GM23338 (cell line): ENCODE measurements around the gene COX20. TPM values are rescaled to one million over a fixed set of nuclear protein-coding genes. Genes with fewer than 3 reads are reported as not detected.

Experiments used
- ATAC-seq: fragments of 200-7000 bp; cut with Tn5 transposase; 3 replicates; pipeline ENCODE4 v1.9.1; 2020
- DNase-seq: peaks from one replicate; pipeline ENCODE4 v3.0.0-alpha.2; 2015; ENCODE audit warnings: low spot score
- H2AFZ ChIP-seq: fragments of 200-600 bp; sonication (generic); 2 replicates; pipeline ENCODE4 v1.8.0; 2016; ENCODE audit warnings: antibody characterized with exemption, mild to moderate bottlenecking, moderate library complexity
- H3F3A ChIP-seq: fragments of 200-600 bp; sonication (generic); replicated peaks from 2 replicates; pipeline ENCODE4 v1.8.0; 2017; ENCODE audit warnings: antibody characterized with exemption, mixed run types, low read depth
- H3K27ac ChIP-seq: fragments of 200-600 bp; sonication (generic); 2 replicates; pipeline ENCODE4 v1.6.1; 2016; ENCODE audit warnings: low read depth
- H3K27me3 ChIP-seq: fragments of 200-600 bp; sonication (generic); 2 replicates; pipeline ENCODE4 v1.8.0; 2016; ENCODE audit warnings: mild to moderate bottlenecking, mixed run types, moderate library complexity; ENCODE audit not compliant: insufficient read depth
- H3K36me3 ChIP-seq: fragments of 200-600 bp; sonication (generic); 2 replicates; pipeline ENCODE4 v1.8.0; 2016; ENCODE audit warnings: mild to moderate bottlenecking; ENCODE audit not compliant: insufficient read depth
- H3K4me1 ChIP-seq: fragments of 200-600 bp; sonication (generic); 2 replicates; pipeline ENCODE4 v1.8.0; 2016; ENCODE audit warnings: mild to moderate bottlenecking, moderate library complexity; ENCODE audit not compliant: insufficient read depth
- H3K4me2 ChIP-seq: fragments of 200-600 bp; sonication (generic); 2 replicates; pipeline ENCODE4 v1.7.1; 2017; ENCODE audit warnings: mixed run types
- H3K4me3 ChIP-seq: fragments of 200-600 bp; sonication (generic); 2 replicates; pipeline ENCODE4 v1.6.1; 2016; ENCODE audit warnings: mixed run types
- H3K79me2 ChIP-seq: fragments of 200-600 bp; sonication (generic); replicated peaks from 2 replicates; pipeline ENCODE4 v1.8.0; 2017; ENCODE audit warnings: mild to moderate bottlenecking; ENCODE audit not compliant: insufficient read depth
- H3K9me2 ChIP-seq: fragments of 200-600 bp; sonication (generic); 2 replicates; pipeline ENCODE4 v1.8.0; 2017; ENCODE audit not compliant: insufficient read depth
- H4K20me1 ChIP-seq: fragments of 200-600 bp; sonication (generic); replicated peaks from 2 replicates; pipeline ENCODE4 v1.8.0; 2017; ENCODE audit warnings: mild to moderate bottlenecking; ENCODE audit not compliant: insufficient read depth
- H3K27ac Mint-ChIP-seq: 2 replicates; pipeline ENCODE4 v1.8.0; 2020; ENCODE audit warnings: inconsistent platforms, mild to moderate bottlenecking, moderate library complexity, mixed read lengths
- H3K27me3 Mint-ChIP-seq: 3 replicates; pipeline ENCODE4 v1.8.0; 2022; ENCODE audit warnings: low read depth, mild to moderate bottlenecking, moderate library complexity, mixed read lengths, inconsistent platforms; ENCODE audit not compliant: insufficient read depth, poor library complexity
- H3K36me3 Mint-ChIP-seq: 3 replicates; pipeline ENCODE4 v1.8.0; 2021; ENCODE audit warnings: low read depth, mild to moderate bottlenecking, inconsistent platforms, moderate library complexity, mixed read lengths
- H3K4me1 Mint-ChIP-seq: 3 replicates; pipeline ENCODE4 v1.8.0; 2020; ENCODE audit warnings: mild to moderate bottlenecking, inconsistent platforms, mixed read lengths
- H3K4me3 Mint-ChIP-seq: 3 replicates; pipeline ENCODE4 v1.8.0; 2021; ENCODE audit warnings: moderate library complexity, mild to moderate bottlenecking, inconsistent platforms, mixed read lengths
- H3K9me3 Mint-ChIP-seq: 3 replicates; pipeline ENCODE4 v1.8.0; 2020; ENCODE audit warnings: moderate library complexity, mild to moderate bottlenecking, inconsistent platforms, mixed read lengths
- EZH2 ChIP-seq: fragments of 200-600 bp; sonication (generic); IDR thresholded peaks from one replicate; pipeline ENCODE4 v1.8.0; 2017; ENCODE audit warnings: antibody characterized with exemption, mild to moderate bottlenecking, low read depth; ENCODE audit not compliant: unreplicated experiment
- EZH2phosphoT487 ChIP-seq: fragments of 200-600 bp; sonication (generic); IDR thresholded peaks from one replicate; pipeline ENCODE4 v1.8.1; 2018; ENCODE audit warnings: antibody characterized with exemption; ENCODE audit not compliant: unreplicated experiment
- JUNB ChIP-seq: IDR thresholded peaks from one replicate; pipeline ENCODE4 v1.6.1; 2016; ENCODE audit warnings: antibody characterized with exemption; ENCODE audit not compliant: unreplicated experiment
- POLR2AphosphoS5 ChIP-seq: IDR thresholded peaks from 2 replicates; pipeline ENCODE4 v1.6.1; 2016; ENCODE audit warnings: antibody characterized with exemption, low read depth
- STAT1 ChIP-seq: IDR thresholded peaks from one replicate; pipeline ENCODE4 v1.6.1; 2016; ENCODE audit warnings: antibody characterized with exemption; ENCODE audit not compliant: unreplicated experiment
- polyA plus RNA-seq: library from polyadenylated mRNA; unstranded; fragments of >200 nt; fragmentation: Nextera tagmentation; extraction: Ambion mirVana; gene quantifications from 2 replicates; pipeline ENCODE4 v1.2.1, GENCODE V29; 2016
- total RNA-seq: library from RNA; depleted of rRNA; stranded (reverse); fragments of >200 nt; shearing (Covaris generic); gene quantifications from 2 replicates; pipeline ENCODE4 v1.2.3, GENCODE V29; 2014
- TF ChIP-seq, protein P1 (sequence below): fragments of 250-450 bp; sonication (Bioruptor Pico); IDR thresholded peaks from 2 replicates; pipeline ENCODE4 v1.5.0; 2020; ENCODE audit warnings: mild to moderate bottlenecking, moderate library complexity
- TF ChIP-seq, protein P2 (sequence below), 2 experiments: fragments of 200-600 bp in 1 of 2; sonication (generic) in 1 of 2; conservative IDR thresholded peaks; 2 replicates each; pipeline versions ENCODE4 v1.5.1 to v1.6.1; 2016 to 2017; ENCODE audit warnings: antibody characterized with exemption in 2 of 2, low read depth in 2 of 2, mild to moderate bottlenecking in 2 of 2, moderate library complexity in 1 of 2
- TF ChIP-seq, protein P3 (sequence below): IDR thresholded peaks from one replicate; pipeline ENCODE4 v1.6.1; 2018; ENCODE audit warnings: antibody characterized with exemption; ENCODE audit not compliant: unreplicated experiment

The COX20 gene
- total and polyA plus RNA-seq, 2 experiments from 2014 or later = 19.3 to 175 TPM

DNA sequence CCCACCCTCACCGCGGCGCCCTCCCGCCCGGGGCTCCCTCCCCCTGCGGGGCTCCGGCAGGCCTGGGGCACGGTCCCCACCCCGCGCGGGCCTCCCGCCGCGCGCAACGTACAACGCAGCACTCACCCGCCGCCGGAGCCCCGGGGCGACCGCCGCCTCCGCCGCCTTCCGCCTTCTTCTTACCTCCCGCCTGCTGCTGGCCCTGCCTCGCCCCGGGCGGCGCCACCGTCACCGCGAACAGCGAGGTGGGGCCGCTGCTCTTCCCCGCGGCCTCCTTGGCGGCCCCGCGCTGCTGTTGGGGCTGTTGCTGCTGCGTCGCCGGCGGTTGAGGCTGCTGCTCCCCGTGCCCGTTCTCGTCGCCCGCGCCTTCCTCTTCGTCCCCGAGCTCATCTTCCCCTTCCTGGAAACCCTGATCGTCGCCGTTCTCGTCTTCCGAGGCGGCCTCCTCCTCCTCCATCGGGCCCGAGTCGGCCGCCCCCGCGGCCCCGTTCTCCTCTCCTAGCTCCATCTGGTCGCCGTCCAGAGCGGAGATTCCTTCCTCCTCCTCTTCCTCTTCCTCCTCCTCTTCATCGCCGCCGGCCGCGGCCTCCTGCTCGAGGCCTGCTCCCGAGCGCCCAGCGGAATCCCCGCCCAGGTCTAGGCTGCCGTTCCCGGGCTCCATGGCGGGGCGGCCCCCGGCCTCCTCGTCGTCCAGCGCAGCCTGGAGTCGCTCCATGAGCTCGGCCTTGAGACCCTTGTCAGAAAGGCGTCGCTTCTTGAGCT is 28.2 kb downstream of the COX20 start:
- DNase-seq = no peak
- peaks cover 35% of the 10 kb centered on the region for H3K4me1 Mint-ChIP-seq
- peak overlapping the region; percentile 87 for H3K4me2 ChIP-seq

More for the DNA sequence above, 28.2 kb downstream of the COX20 start:
- peaks cover 40% of the 10 kb centered on the region for H4K20me1 ChIP-seq
- peak; percentile 8; the same call in 2 of the 3 replicates for ATAC-seq
- peaks cover 22% of the 10 kb centered on the region for H3K36me3 ChIP-seq
- Mint-ChIP-seq H3K27me3 (peaks cover 18% of the 10 kb centered on the region), H3K4me3 (peak overlapping the region; percentile 91), H3K27ac (peak overlapping the region; percentile 96), H3K9me3 (peaks cover 4% of the 10 kb centered on the region; the same call in 1 of the 3 replicates), H3K36me3 (peaks cover 53% of the 10 kb centered on the region)
- H3K4me3 ChIP-seq = peak overlapping the region; percentile 92
- peaks cover 68% of the 10 kb centered on the region for H3K79me2 ChIP-seq
- no peaks in the 10 kb centered on the region for H3K9me2 ChIP-seq
- TF ChIP-seq, protein P1, sequence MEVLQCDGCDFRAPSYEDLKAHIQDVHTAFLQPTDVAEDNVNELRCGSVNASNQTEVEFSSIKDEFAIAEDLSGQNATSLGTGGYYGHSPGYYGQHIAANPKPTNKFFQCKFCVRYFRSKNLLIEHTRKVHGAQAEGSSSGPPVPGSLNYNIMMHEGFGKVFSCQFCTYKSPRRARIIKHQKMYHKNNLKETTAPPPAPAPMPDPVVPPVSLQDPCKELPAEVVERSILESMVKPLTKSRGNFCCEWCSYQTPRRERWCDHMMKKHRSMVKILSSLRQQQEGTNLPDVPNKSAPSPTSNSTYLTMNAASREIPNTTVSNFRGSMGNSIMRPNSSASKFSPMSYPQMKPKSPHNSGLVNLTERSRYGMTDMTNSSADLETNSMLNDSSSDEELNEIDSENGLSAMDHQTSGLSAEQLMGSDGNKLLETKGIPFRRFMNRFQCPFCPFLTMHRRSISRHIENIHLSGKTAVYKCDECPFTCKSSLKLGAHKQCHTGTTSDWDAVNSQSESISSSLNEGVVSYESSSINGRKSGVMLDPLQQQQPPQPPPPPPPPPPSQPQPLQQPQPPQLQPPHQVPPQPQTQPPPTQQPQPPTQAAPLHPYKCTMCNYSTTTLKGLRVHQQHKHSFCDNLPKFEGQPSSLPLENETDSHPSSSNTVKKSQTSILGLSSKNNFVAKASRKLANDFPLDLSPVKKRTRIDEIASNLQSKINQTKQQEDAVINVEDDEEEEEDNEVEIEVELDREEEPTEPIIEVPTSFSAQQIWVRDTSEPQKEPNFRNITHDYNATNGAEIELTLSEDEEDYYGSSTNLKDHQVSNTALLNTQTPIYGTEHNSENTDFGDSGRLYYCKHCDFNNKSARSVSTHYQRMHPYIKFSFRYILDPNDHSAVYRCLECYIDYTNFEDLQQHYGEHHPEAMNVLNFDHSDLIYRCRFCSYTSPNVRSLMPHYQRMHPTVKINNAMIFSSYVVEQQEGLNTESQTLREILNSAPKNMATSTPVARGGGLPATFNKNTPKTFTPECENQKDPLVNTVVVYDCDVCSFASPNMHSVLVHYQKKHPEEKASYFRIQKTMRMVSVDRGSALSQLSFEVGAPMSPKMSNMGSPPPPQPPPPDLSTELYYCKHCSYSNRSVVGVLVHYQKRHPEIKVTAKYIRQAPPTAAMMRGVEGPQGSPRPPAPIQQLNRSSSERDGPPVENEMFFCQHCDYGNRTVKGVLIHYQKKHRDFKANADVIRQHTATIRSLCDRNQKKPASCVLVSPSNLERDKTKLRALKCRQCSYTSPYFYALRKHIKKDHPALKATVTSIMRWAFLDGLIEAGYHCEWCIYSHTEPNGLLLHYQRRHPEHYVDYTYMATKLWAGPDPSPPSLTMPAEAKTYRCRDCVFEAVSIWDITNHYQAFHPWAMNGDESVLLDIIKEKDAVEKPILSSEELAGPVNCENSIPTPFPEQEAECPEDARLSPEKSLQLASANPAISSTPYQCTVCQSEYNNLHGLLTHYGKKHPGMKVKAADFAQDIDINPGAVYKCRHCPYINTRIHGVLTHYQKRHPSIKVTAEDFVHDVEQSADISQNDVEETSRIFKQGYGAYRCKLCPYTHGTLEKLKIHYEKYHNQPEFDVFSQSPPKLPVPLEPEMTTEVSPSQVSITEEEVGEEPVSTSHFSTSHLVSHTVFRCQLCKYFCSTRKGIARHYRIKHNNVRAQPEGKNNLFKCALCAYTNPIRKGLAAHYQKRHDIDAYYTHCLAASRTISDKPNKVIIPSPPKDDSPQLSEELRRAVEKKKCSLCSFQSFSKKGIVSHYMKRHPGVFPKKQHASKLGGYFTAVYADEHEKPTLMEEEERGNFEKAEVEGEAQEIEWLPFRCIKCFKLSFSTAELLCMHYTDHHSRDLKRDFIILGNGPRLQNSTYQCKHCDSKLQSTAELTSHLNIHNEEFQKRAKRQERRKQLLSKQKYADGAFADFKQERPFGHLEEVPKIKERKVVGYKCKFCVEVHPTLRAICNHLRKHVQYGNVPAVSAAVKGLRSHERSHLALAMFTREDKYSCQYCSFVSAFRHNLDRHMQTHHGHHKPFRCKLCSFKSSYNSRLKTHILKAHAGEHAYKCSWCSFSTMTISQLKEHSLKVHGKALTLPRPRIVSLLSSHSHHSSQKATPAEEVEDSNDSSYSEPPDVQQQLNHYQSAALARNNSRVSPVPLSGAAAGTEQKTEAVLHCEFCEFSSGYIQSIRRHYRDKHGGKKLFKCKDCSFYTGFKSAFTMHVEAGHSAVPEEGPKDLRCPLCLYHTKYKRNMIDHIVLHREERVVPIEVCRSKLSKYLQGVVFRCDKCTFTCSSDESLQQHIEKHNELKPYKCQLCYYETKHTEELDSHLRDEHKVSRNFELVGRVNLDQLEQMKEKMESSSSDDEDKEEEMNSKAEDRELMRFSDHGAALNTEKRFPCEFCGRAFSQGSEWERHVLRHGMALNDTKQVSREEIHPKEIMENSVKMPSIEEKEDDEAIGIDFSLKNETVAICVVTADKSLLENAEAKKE (CRISPR knock-in tag) = no peak
- TF ChIP-seq, protein P2, sequence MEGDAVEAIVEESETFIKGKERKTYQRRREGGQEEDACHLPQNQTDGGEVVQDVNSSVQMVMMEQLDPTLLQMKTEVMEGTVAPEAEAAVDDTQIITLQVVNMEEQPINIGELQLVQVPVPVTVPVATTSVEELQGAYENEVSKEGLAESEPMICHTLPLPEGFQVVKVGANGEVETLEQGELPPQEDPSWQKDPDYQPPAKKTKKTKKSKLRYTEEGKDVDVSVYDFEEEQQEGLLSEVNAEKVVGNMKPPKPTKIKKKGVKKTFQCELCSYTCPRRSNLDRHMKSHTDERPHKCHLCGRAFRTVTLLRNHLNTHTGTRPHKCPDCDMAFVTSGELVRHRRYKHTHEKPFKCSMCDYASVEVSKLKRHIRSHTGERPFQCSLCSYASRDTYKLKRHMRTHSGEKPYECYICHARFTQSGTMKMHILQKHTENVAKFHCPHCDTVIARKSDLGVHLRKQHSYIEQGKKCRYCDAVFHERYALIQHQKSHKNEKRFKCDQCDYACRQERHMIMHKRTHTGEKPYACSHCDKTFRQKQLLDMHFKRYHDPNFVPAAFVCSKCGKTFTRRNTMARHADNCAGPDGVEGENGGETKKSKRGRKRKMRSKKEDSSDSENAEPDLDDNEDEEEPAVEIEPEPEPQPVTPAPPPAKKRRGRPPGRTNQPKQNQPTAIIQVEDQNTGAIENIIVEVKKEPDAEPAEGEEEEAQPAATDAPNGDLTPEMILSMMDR (conservative IDR thresholded peaks at IDR 0.05; ENCODE audit: low read depth in 2 of 2) = no peak
- TF ChIP-seq EZH2phosphoT487 (no peak), JUNB (no peak), STAT1 (no peak), POLR2AphosphoS5 (no peak), EZH2 (no peak)
- TF ChIP-seq, protein P3, sequence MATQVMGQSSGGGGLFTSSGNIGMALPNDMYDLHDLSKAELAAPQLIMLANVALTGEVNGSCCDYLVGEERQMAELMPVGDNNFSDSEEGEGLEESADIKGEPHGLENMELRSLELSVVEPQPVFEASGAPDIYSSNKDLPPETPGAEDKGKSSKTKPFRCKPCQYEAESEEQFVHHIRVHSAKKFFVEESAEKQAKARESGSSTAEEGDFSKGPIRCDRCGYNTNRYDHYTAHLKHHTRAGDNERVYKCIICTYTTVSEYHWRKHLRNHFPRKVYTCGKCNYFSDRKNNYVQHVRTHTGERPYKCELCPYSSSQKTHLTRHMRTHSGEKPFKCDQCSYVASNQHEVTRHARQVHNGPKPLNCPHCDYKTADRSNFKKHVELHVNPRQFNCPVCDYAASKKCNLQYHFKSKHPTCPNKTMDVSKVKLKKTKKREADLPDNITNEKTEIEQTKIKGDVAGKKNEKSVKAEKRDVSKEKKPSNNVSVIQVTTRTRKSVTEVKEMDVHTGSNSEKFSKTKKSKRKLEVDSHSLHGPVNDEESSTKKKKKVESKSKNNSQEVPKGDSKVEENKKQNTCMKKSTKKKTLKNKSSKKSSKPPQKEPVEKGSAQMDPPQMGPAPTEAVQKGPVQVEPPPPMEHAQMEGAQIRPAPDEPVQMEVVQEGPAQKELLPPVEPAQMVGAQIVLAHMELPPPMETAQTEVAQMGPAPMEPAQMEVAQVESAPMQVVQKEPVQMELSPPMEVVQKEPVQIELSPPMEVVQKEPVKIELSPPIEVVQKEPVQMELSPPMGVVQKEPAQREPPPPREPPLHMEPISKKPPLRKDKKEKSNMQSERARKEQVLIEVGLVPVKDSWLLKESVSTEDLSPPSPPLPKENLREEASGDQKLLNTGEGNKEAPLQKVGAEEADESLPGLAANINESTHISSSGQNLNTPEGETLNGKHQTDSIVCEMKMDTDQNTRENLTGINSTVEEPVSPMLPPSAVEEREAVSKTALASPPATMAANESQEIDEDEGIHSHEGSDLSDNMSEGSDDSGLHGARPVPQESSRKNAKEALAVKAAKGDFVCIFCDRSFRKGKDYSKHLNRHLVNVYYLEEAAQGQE = no peak
- H3K4me1 ChIP-seq = peaks cover 20% of the 10 kb centered on the region
- peak overlapping the region; percentile 98 for H3K27ac ChIP-seq
- H2AFZ ChIP-seq = no peak overlapping the region
- peaks cover 14% of the 10 kb centered on the region for H3F3A ChIP-seq
- no peaks in the 10 kb centered on the region for H3K27me3 ChIP-seq
